Measurements from ENCODE around the gene COPS3.

DNA sequence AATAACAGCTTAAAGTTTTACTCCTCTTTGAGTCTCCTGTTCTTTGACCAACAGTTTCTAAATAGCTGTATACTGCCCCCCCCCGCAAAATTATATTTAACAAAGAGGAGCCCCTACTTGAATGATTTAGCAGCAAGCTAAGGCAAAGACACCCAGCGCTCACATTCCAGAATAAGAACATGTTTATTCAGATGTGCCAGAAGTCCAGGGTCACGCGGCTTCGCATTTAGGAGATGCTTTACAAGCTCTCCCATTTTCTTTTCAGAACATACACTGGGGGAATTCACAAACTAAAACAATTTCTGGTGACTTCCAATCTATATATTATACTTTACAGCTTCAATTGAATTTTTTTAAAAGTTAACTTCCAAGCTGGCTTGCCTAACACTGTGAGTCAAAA is 80.2 kb downstream of the COPS3 start:
- TF ChIP-seq, protein P1, sequence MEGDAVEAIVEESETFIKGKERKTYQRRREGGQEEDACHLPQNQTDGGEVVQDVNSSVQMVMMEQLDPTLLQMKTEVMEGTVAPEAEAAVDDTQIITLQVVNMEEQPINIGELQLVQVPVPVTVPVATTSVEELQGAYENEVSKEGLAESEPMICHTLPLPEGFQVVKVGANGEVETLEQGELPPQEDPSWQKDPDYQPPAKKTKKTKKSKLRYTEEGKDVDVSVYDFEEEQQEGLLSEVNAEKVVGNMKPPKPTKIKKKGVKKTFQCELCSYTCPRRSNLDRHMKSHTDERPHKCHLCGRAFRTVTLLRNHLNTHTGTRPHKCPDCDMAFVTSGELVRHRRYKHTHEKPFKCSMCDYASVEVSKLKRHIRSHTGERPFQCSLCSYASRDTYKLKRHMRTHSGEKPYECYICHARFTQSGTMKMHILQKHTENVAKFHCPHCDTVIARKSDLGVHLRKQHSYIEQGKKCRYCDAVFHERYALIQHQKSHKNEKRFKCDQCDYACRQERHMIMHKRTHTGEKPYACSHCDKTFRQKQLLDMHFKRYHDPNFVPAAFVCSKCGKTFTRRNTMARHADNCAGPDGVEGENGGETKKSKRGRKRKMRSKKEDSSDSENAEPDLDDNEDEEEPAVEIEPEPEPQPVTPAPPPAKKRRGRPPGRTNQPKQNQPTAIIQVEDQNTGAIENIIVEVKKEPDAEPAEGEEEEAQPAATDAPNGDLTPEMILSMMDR (IDR thresholded peaks at IDR 0.05) = no peak
- TF ChIP-seq POLR2AphosphoS5 (IDR thresholded peaks at IDR 0.05; ENCODE audit: insufficient read depth in 1 of 2, low read depth in 1 of 2) = peak in 1 of 2 donors; percentile 74
- no peak for TF ChIP-seq POLR2A (IDR thresholded peaks at IDR 0.05)
